ENCODE results near the gene TSPAN9. TPM values are rescaled to one million over a fixed set of nuclear protein-coding genes. Genes with fewer than 3 reads are reported as not detected.

Gene TSPAN9
- polyA plus RNA-seq, 1 donor from 2014 or later, result not detected

- Mint-ChIP-seq H3K9me3 (no peaks in the 10 kb centered on the region), H3K4me3 (no peak overlapping the region), H3K36me3 (no peaks in the 10 kb centered on the region), H3K4me1 (no peaks in the 10 kb centered on the region), H3K27me3 (peaks cover 9% of the 10 kb centered on the region), H3K27ac (no peak overlapping the region)
Observed at GRCh38 chr12:3139760-3140159, 62.6 kb downstream of the TSPAN9 start.

GRCh38 chr12:3140284-3140683, 63.1 kb downstream of the TSPAN9 start:
- H3K27ac Mint-ChIP-seq, result no peak overlapping the region
- H3K36me3 Mint-ChIP-seq, result no peaks in the 10 kb centered on the region
- no peaks in the 10 kb centered on the region for H3K4me1 Mint-ChIP-seq
- H3K27me3 Mint-ChIP-seq, result peaks cover 14% of the 10 kb centered on the region
- H3K9me3 Mint-ChIP-seq, result no peaks in the 10 kb centered on the region
- no peak overlapping the region for H3K4me3 Mint-ChIP-seq

- Mint-ChIP-seq H3K4me3 (no peak overlapping the region), H3K9me3 (no peaks in the 10 kb centered on the region), H3K27ac (no peak overlapping the region), H3K36me3 (no peaks in the 10 kb centered on the region), H3K4me1 (no peaks in the 10 kb centered on the region), H3K27me3 (peaks cover 16% of the 10 kb centered on the region)
Observed at GRCh38 chr12:3141339-3142321, 64.5 kb downstream of the TSPAN9 start.

GRCh38 chr12:3142386-3142785, 65.2 kb downstream of the TSPAN9 start:
- H3K27me3 Mint-ChIP-seq, result peaks cover 16% of the 10 kb centered on the region
- H3K4me1 Mint-ChIP-seq, result peaks cover 0 to 1% (median 0%) of the 10 kb centered on the region in 3 donors
- no peaks in the 10 kb centered on the region for H3K9me3 Mint-ChIP-seq
- no peak overlapping the region for H3K4me3 Mint-ChIP-seq
- no peak overlapping the region for H3K27ac Mint-ChIP-seq
- H3K36me3 Mint-ChIP-seq, result no peaks in the 10 kb centered on the region

- Mint-ChIP-seq H3K27ac (no peak overlapping the region), H3K9me3 (no peaks in the 10 kb centered on the region), H3K4me3 (no peak overlapping the region), H3K4me1 (peaks cover 0 to 1% (median 0%) of the 10 kb centered on the region in 3 donors), H3K27me3 (peaks cover 23% of the 10 kb centered on the region), H3K36me3 (no peaks in the 10 kb centered on the region)
Observed at GRCh38 chr12:3144495-3144894, 67.3 kb downstream of the TSPAN9 start.

- Mint-ChIP-seq H3K36me3 (no peaks in the 10 kb centered on the region), H3K27me3 (peaks cover 27% of the 10 kb centered on the region), H3K4me3 (peak overlapping the region in 1 of 4 donors; percentile 28), H3K4me1 (peaks cover 0 to 1% (median 0%) of the 10 kb centered on the region in 3 donors), H3K9me3 (no peaks in the 10 kb centered on the region), H3K27ac (no peak overlapping the region)
Observed at GRCh38 chr12:3145033-3145432, 67.9 kb downstream of the TSPAN9 start.

- H3K27ac Mint-ChIP-seq, result no peak overlapping the region
Observed at GRCh38 chr12:3145546-3146310, 68.5 kb downstream of the TSPAN9 start.

GRCh38 chr12:3147260-3147659, 70.1 kb downstream of the TSPAN9 start:
- Mint-ChIP-seq H3K9me3 (no peaks in the 10 kb centered on the region), H3K4me1 (peaks cover 0 to 1% (median 0%) of the 10 kb centered on the region in 3 donors), H3K27ac (no peak overlapping the region), H3K27me3 (peaks cover 27% of the 10 kb centered on the region), H3K36me3 (no peaks in the 10 kb centered on the region), H3K4me3 (no peak overlapping the region)

More at GRCh38 chr12:3145546-3146310, 68.5 kb downstream of the TSPAN9 start:
- H3K4me1 Mint-ChIP-seq, result peaks cover 0 to 1% (median 0%) of the 10 kb centered on the region in 3 donors
- H3K9me3 Mint-ChIP-seq, result no peaks in the 10 kb centered on the region
- peaks cover 26% of the 10 kb centered on the region for H3K27me3 Mint-ChIP-seq
- H3K36me3 Mint-ChIP-seq, result no peaks in the 10 kb centered on the region
- no peak overlapping the region for H3K4me3 Mint-ChIP-seq

GRCh38 chr12:3148366-3149000, 71.3 kb downstream of the TSPAN9 start:
- H3K27me3 Mint-ChIP-seq, result peaks cover 30% of the 10 kb centered on the region
- H3K36me3 Mint-ChIP-seq, result no peaks in the 10 kb centered on the region
- H3K4me3 Mint-ChIP-seq, result no peak overlapping the region
- H3K4me1 Mint-ChIP-seq, result peaks cover 0 to 1% (median 0%) of the 10 kb centered on the region in 3 donors
- no peaks in the 10 kb centered on the region for H3K9me3 Mint-ChIP-seq
- H3K27ac Mint-ChIP-seq, result no peak overlapping the region

GRCh38 chr12:3149515-3150307, 72.5 kb downstream of the TSPAN9 start:
- Mint-ChIP-seq H3K27ac (no peak overlapping the region), H3K4me3 (no peak overlapping the region), H3K36me3 (no peaks in the 10 kb centered on the region), H3K4me1 (peaks cover 0 to 1% (median 0%) of the 10 kb centered on the region in 3 donors), H3K27me3 (peaks cover 30% of the 10 kb centered on the region), H3K9me3 (no peaks in the 10 kb centered on the region)

- H3K9me3 Mint-ChIP-seq, result no peaks in the 10 kb centered on the region
- peaks cover 0 to 1% (median 0%) of the 10 kb centered on the region in 3 donors for H3K4me1 Mint-ChIP-seq
- H3K27ac Mint-ChIP-seq, result no peak overlapping the region
- no peak overlapping the region for H3K4me3 Mint-ChIP-seq
- no peaks in the 10 kb centered on the region for H3K36me3 Mint-ChIP-seq
- H3K27me3 Mint-ChIP-seq, result peaks cover 25% of the 10 kb centered on the region
Observed at GRCh38 chr12:3150308-3150670, 73.1 kb downstream of the TSPAN9 start.

- Mint-ChIP-seq H3K4me1 (peaks cover 0 to 1% (median 0%) of the 10 kb centered on the region in 3 donors), H3K4me3 (peak overlapping the region in 1 of 4 donors; percentile 0), H3K27ac (no peak overlapping the region), H3K36me3 (no peaks in the 10 kb centered on the region), H3K9me3 (no peaks in the 10 kb centered on the region), H3K27me3 (peaks cover 24% of the 10 kb centered on the region)
Observed at GRCh38 chr12:3150931-3151835, 74.0 kb downstream of the TSPAN9 start.

- H3K27me3 Mint-ChIP-seq, result peaks cover 22% of the 10 kb centered on the region
- H3K4me3 Mint-ChIP-seq, result no peak overlapping the region
- H3K9me3 Mint-ChIP-seq, result no peaks in the 10 kb centered on the region
- H3K4me1 Mint-ChIP-seq, result no peaks in the 10 kb centered on the region
- no peaks in the 10 kb centered on the region for H3K36me3 Mint-ChIP-seq
- H3K27ac Mint-ChIP-seq, result no peak overlapping the region
Observed at GRCh38 chr12:3152011-3152511, 74.9 kb downstream of the TSPAN9 start.

Data from IgD-negative memory B cell (primary cell).